Measurements from ENCODE around the gene COL25A1. TPM values are rescaled to one million over a fixed set of nuclear protein-coding genes. Genes with fewer than 3 reads are reported as not detected.
"Not testable (repeated sequence)": the region's sequence is repeated elsewhere in the genome, so short reads cannot be mapped to it uniquely, and the experiment has no call there.

The COL25A1 gene
- total RNA-seq, 2 donors from 2014 or later: 4.0 to 6.2 TPM

DNA sequence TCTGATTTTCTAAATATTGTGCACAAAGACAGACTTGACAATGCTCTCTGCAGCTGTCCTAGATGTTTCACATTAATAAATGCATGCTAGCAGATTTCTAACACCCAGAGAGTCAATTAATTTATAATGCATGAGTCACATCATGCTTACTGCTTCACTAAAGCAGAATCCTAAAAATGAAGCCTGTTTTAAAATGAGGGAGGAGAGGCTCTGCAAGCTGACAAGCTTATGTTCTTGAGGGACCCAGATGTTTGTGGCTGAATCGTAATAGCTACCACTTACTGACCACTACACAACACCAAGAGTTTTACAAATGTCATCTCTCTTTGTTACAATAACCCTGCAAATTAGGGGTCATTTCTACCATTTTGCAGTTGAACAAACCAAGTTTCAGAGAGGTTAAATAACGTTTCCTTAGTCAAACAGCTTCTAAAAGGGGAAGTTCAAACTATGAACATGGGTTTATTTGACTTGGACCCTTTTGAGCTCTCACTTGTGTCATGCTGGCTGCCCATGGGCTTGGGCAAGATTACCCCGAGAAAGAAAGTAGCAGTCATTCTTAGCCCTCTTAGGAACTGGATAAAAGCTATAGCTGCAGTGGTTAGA, 276.9 kb downstream of the COL25A1 start:
- Histone ChIP-seq H3K27me3 (ENCODE audit: control insufficient read depth, insufficient read depth, low read length, poor library complexity, severe bottlenecking) (no peaks in the 10 kb centered on the region), H3K4me3 (ENCODE audit: low read length) (no peak overlapping the region), H3K27ac (ENCODE audit: low read depth, low read length) (no peak overlapping the region), H3K4me1 (ENCODE audit: control insufficient read depth, insufficient read depth, low read length) (no peaks in the 10 kb centered on the region), H3K36me3 (ENCODE audit: control insufficient read depth, insufficient read depth, low read length) (no peaks in the 10 kb centered on the region), H3K9ac (ENCODE audit: extremely low read depth, low read length, poor library complexity, severe bottlenecking) (no peak overlapping the region), H3K9me3 (ENCODE audit: control insufficient read depth, low read length) (peaks cover 25% of the 10 kb centered on the region)
- Mint-ChIP-seq H3K27me3 (ENCODE audit: insufficient read depth) (no peaks in the 10 kb centered on the region), H3K36me3 (ENCODE audit: low read depth) (peaks cover 11% of the 10 kb centered on the region), H3K9me3 (peaks cover 23% of the 10 kb centered on the region), H3K4me3 (no peak overlapping the region), H3K4me1 (no peaks in the 10 kb centered on the region), H3K27ac (no peak overlapping the region)
- TF ChIP-seq, protein P1, sequence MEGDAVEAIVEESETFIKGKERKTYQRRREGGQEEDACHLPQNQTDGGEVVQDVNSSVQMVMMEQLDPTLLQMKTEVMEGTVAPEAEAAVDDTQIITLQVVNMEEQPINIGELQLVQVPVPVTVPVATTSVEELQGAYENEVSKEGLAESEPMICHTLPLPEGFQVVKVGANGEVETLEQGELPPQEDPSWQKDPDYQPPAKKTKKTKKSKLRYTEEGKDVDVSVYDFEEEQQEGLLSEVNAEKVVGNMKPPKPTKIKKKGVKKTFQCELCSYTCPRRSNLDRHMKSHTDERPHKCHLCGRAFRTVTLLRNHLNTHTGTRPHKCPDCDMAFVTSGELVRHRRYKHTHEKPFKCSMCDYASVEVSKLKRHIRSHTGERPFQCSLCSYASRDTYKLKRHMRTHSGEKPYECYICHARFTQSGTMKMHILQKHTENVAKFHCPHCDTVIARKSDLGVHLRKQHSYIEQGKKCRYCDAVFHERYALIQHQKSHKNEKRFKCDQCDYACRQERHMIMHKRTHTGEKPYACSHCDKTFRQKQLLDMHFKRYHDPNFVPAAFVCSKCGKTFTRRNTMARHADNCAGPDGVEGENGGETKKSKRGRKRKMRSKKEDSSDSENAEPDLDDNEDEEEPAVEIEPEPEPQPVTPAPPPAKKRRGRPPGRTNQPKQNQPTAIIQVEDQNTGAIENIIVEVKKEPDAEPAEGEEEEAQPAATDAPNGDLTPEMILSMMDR (conservative IDR thresholded peaks at IDR 0.05): no peak
- DNase-seq: no peak
- WGBS, 2 experiments (ENCODE audit: insufficient coverage in 1 of 2, insufficient read length in 1 of 2): 83 to 91% methylated on average over 2 to 3 of the region's 3 CpGs

DNA sequence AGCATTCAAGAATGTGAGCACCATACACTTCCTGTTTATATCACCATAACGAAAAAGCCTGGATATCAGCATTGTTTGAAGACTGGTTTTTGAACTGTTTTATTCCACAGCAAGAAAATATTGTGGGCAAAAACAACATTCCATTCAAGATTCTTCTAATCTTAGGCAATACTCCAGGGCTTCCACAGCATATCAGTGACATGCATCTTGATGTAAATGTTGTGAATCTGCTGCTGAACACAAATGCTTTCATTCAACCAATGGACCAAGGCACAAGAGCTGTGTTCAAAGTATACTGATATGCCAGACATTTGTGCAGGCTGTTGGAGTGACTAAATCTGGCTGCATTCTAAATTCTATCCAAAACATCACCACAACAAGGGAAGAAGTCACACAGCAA, 279.5 kb downstream of the COL25A1 start:
- no peak overlapping the region for H3K9ac ChIP-seq (ENCODE audit: extremely low read depth, low read length, poor library complexity, severe bottlenecking)
- no peak overlapping the region for H3K4me3 ChIP-seq (ENCODE audit: low read length)
- no peaks in the 10 kb centered on the region for H3K4me1 Mint-ChIP-seq
- WGBS, 2 experiments (ENCODE audit: insufficient coverage in 1 of 2, insufficient read length in 1 of 2): 94% methylated on average over 1 of the region's 1 CpG; no CpG with 5 or more reads in 1 of the 2 experiments
- H3K27me3 ChIP-seq (ENCODE audit: control insufficient read depth, insufficient read depth, low read length, poor library complexity, severe bottlenecking): no peaks in the 10 kb centered on the region
- H3K27ac Mint-ChIP-seq: no peak overlapping the region
- no peak overlapping the region for H3K27ac ChIP-seq (ENCODE audit: low read depth, low read length)
- DNase-seq: no peak
- peaks cover 25% of the 10 kb centered on the region for H3K9me3 ChIP-seq (ENCODE audit: control insufficient read depth, low read length)
- H3K4me1 ChIP-seq (ENCODE audit: control insufficient read depth, insufficient read depth, low read length): no peaks in the 10 kb centered on the region
- H3K4me3 Mint-ChIP-seq: no peak overlapping the region
- no peaks in the 10 kb centered on the region for H3K27me3 Mint-ChIP-seq (ENCODE audit: insufficient read depth)
- H3K9me3 Mint-ChIP-seq: peaks cover 24% of the 10 kb centered on the region
- H3K36me3 Mint-ChIP-seq (ENCODE audit: low read depth): peaks cover 11% of the 10 kb centered on the region
- TF ChIP-seq, protein P1 (conservative IDR thresholded peaks at IDR 0.05): no peak
- no peaks in the 10 kb centered on the region for H3K36me3 ChIP-seq (ENCODE audit: control insufficient read depth, insufficient read depth, low read length)

DNA sequence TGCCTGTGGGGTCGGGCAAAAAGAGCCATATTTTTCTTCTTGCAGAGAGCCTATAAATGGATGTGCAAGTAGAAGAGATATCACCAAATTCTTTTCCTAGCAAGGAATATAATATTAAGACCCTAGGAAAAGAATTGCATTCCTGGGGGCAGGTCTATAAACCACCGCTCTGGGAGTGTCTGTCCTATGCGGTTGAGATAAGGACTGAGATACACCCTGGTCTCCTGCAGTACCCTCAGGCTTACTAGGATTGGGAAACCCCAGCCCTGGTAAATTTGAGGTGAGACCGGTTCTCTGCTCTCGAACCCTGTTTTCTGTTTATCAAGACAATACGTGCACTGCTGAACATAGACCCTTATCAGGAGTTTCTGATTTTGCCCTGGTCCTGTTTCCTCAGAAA, 280.8 kb downstream of the COL25A1 start:
- H3K4me3 Mint-ChIP-seq; H3K4me1 Mint-ChIP-seq; H3K27ac ChIP-seq (ENCODE audit: low read depth, low read length); H3K4me3 ChIP-seq (ENCODE audit: low read length); H3K27me3 Mint-ChIP-seq (ENCODE audit: insufficient read depth); DNase-seq; H3K9ac ChIP-seq (ENCODE audit: extremely low read depth, low read length, poor library complexity, severe bottlenecking); H3K27me3 ChIP-seq (ENCODE audit: control insufficient read depth, insufficient read depth, low read length, poor library complexity, severe bottlenecking); H3K27ac Mint-ChIP-seq; H3K36me3 ChIP-seq (ENCODE audit: control insufficient read depth, insufficient read depth, low read length); H3K4me1 ChIP-seq (ENCODE audit: control insufficient read depth, insufficient read depth, low read length): not testable (repeated sequence)
- H3K9me3 Mint-ChIP-seq: peaks cover 24% of the 10 kb centered on the region
- WGBS, 2 experiments (ENCODE audit: insufficient coverage in 1 of 2, insufficient read length in 1 of 2): 97 to 98% methylated on average over 6 of the region's 6 CpGs
- H3K9me3 ChIP-seq (ENCODE audit: control insufficient read depth, low read length): peaks cover 25% of the 10 kb centered on the region
- H3K36me3 Mint-ChIP-seq (ENCODE audit: low read depth): peaks cover 11% of the 10 kb centered on the region

DNA sequence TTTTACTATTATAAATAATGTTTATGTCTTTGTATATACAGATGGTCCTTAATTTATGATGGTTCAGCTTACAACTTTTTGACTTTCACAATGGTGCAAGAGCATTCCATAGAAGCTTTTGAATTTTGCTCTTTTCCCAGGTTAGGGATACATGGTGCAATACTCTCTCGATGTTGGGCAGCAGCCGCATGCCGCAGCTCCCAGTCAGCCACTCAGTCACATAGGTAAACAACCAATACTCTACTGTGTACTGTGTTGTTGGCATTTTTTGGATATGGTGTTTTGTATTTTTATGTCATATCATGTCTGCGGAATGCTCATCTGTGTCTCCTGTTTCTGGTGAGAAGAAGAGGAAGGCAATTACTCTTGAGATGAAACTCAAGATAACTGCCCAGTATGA, 281.6 kb downstream of the COL25A1 start:
- Histone ChIP-seq H3K27ac (ENCODE audit: low read depth, low read length) (no peak overlapping the region), H3K9me3 (ENCODE audit: control insufficient read depth, low read length) (peaks cover 25% of the 10 kb centered on the region), H3K4me1 (ENCODE audit: control insufficient read depth, insufficient read depth, low read length) (no peaks in the 10 kb centered on the region), H3K36me3 (ENCODE audit: control insufficient read depth, insufficient read depth, low read length) (no peaks in the 10 kb centered on the region), H3K4me3 (ENCODE audit: low read length) (no peak overlapping the region), H3K9ac (ENCODE audit: extremely low read depth, low read length, poor library complexity, severe bottlenecking) (no peak overlapping the region), H3K27me3 (ENCODE audit: control insufficient read depth, insufficient read depth, low read length, poor library complexity, severe bottlenecking) (no peaks in the 10 kb centered on the region)
- Mint-ChIP-seq H3K36me3 (ENCODE audit: low read depth) (peaks cover 11% of the 10 kb centered on the region), H3K9me3 (peaks cover 24% of the 10 kb centered on the region), H3K4me3 (no peak overlapping the region), H3K27ac (no peak overlapping the region), H3K4me1 (no peaks in the 10 kb centered on the region), H3K27me3 (ENCODE audit: insufficient read depth) (no peaks in the 10 kb centered on the region)
- TF ChIP-seq, protein P1 (conservative IDR thresholded peaks at IDR 0.05): no peak
- WGBS, 2 experiments (ENCODE audit: insufficient coverage in 1 of 2, insufficient read length in 1 of 2): 87 to 100% methylated on average over 1 to 4 of the region's 4 CpGs
- no peak for DNase-seq

Measured in endodermal cell (in vitro differentiated cells).